HEK293 (cell line): ENCODE results near the gene ZFR2.
A peak's percentile ranks its signal among the peaks of the same experiment; 100 is the strongest.

Experiments used
- EGR2 ChIP-seq: fragments of 450-650 bp; formaldehyde crosslinking; IDR thresholded peaks from 2 replicates; pipeline ENCODE4 v1.5.1; 2016; ENCODE audit warnings: low read depth, missing biosample characterization, missing genetic modification characterization
- GFI1B ChIP-seq: fragments of 450-650 bp; formaldehyde crosslinking; IDR thresholded peaks from 2 replicates; pipeline ENCODE4 v1.5.1; 2016; ENCODE audit warnings: missing biosample characterization, missing genetic modification characterization
- GLIS1 ChIP-seq: fragments of 450-650 bp; formaldehyde crosslinking; IDR thresholded peaks from 2 replicates; pipeline ENCODE4 v1.5.1; 2016; ENCODE audit warnings: missing biosample characterization, missing genetic modification characterization
- KLF8 ChIP-seq: fragments of 450-650 bp; formaldehyde crosslinking; IDR thresholded peaks from 2 replicates; pipeline ENCODE4 v1.5.1; 2016; ENCODE audit warnings: missing biosample characterization, missing genetic modification characterization
- OVOL3 ChIP-seq: fragments of 450-650 bp; formaldehyde crosslinking; IDR thresholded peaks from 2 replicates; pipeline ENCODE4 v1.5.1; 2016; ENCODE audit warnings: missing biosample characterization, missing genetic modification characterization
- REPIN1 ChIP-seq: fragments of 450-650 bp; formaldehyde crosslinking; IDR thresholded peaks from 2 replicates; pipeline ENCODE4 v1.5.1; 2017; ENCODE audit warnings: missing biosample characterization, missing genetic modification characterization, low read depth
- SCRT2 ChIP-seq: fragments of 450-650 bp; formaldehyde crosslinking; IDR thresholded peaks from 2 replicates; pipeline ENCODE4 v1.5.1; 2016; ENCODE audit warnings: missing biosample characterization, missing genetic modification characterization
- SP7 ChIP-seq: fragments of 450-650 bp; formaldehyde crosslinking; IDR thresholded peaks from 2 replicates; pipeline ENCODE4 v1.5.1; 2016; ENCODE audit warnings: missing biosample characterization, missing genetic modification characterization
- TCF7L2 ChIP-seq: IDR thresholded peaks from 2 replicates; pipeline ENCODE4 v1.6.1; 2011; ENCODE audit warnings: low read depth, mild to moderate bottlenecking, inconsistent platforms, low read length, moderate library complexity, borderline replicate concordance
- TRIM28 ChIP-seq: IDR thresholded peaks from 2 replicates; pipeline ENCODE4 v1.6.1; 2011; ENCODE audit warnings: low read length, control low read depth, borderline replicate concordance
- YY2 ChIP-seq: fragments of 450-650 bp; formaldehyde crosslinking; IDR thresholded peaks from 2 replicates; pipeline ENCODE4 v1.5.1; 2016; ENCODE audit warnings: missing biosample characterization, missing genetic modification characterization
- ZBTB11 ChIP-seq: fragments of 450-650 bp; formaldehyde crosslinking; conservative IDR thresholded peaks from 2 replicates; pipeline ENCODE4 v1.5.1; 2016; ENCODE audit warnings: low read depth, missing biosample characterization, missing genetic modification characterization
- ZFP37 ChIP-seq: fragments of 450-650 bp; formaldehyde crosslinking; IDR thresholded peaks from 2 replicates; pipeline ENCODE4 v1.5.1; 2016; ENCODE audit warnings: missing biosample characterization, missing genetic modification characterization
- ZNF121 ChIP-seq: fragments of 450-650 bp; formaldehyde crosslinking; IDR thresholded peaks from 2 replicates; pipeline ENCODE4 v1.5.1; 2016; ENCODE audit warnings: missing biosample characterization, missing genetic modification characterization
- ZNF132 ChIP-seq: fragments of 450-650 bp; formaldehyde crosslinking; IDR thresholded peaks from 2 replicates; pipeline ENCODE4 v1.5.1; 2017; ENCODE audit warnings: missing biosample characterization, missing genetic modification characterization, borderline replicate concordance
- ZNF133 ChIP-seq: fragments of 450-650 bp; formaldehyde crosslinking; IDR thresholded peaks from 2 replicates; pipeline ENCODE4 v1.5.1; 2016; ENCODE audit warnings: missing biosample characterization, missing genetic modification characterization
- ZNF140 ChIP-seq: fragments of 450-650 bp; formaldehyde crosslinking; IDR thresholded peaks from 2 replicates; pipeline ENCODE4 v1.5.1; 2016; ENCODE audit warnings: missing biosample characterization, missing genetic modification characterization
- ZNF16 ChIP-seq: fragments of 450-650 bp; formaldehyde crosslinking; IDR thresholded peaks from 2 replicates; pipeline ENCODE4 v1.5.1; 2016; ENCODE audit warnings: low read depth, missing biosample characterization, missing genetic modification characterization
- ZNF169 ChIP-seq: fragments of 450-650 bp; formaldehyde crosslinking; IDR thresholded peaks from 2 replicates; pipeline ENCODE4 v1.5.1; 2016; ENCODE audit warnings: missing biosample characterization, missing genetic modification characterization
- ZNF174 ChIP-seq: fragments of 450-650 bp; formaldehyde crosslinking; IDR thresholded peaks from 2 replicates; pipeline ENCODE4 v1.5.0; 2017; ENCODE audit warnings: missing biosample characterization, mild to moderate bottlenecking, missing genetic modification characterization
- ZNF239 ChIP-seq: fragments of 450-650 bp; formaldehyde crosslinking; IDR thresholded peaks from 2 replicates; pipeline ENCODE4 v1.5.1; 2016; ENCODE audit warnings: missing biosample characterization, missing genetic modification characterization
- ZNF24 ChIP-seq: fragments of 450-650 bp; formaldehyde crosslinking; IDR thresholded peaks from 2 replicates; pipeline ENCODE4 v1.5.1; 2016; ENCODE audit warnings: missing biosample characterization, missing genetic modification characterization
- ZNF335 ChIP-seq: fragments of 450-650 bp; formaldehyde crosslinking; conservative IDR thresholded peaks from 2 replicates; pipeline ENCODE4 v1.5.1; 2016; ENCODE audit warnings: missing biosample characterization, missing genetic modification characterization
- ZNF354C ChIP-seq: fragments of 450-650 bp; formaldehyde crosslinking; IDR thresholded peaks from 2 replicates; pipeline ENCODE4 v1.5.1; 2016; ENCODE audit warnings: missing biosample characterization, missing genetic modification characterization, low read depth, borderline replicate concordance
- ZNF544 ChIP-seq: fragments of 450-650 bp; formaldehyde crosslinking; IDR thresholded peaks from 2 replicates; pipeline ENCODE4 v1.5.0; 2017; ENCODE audit warnings: missing biosample characterization, missing genetic modification characterization
- ZNF548 ChIP-seq: fragments of 450-650 bp; formaldehyde crosslinking; IDR thresholded peaks from 2 replicates; pipeline ENCODE4 v1.5.1; 2016; ENCODE audit warnings: missing biosample characterization, missing genetic modification characterization
- ZNF585B ChIP-seq: fragments of 450-650 bp; formaldehyde crosslinking; IDR thresholded peaks from 2 replicates; pipeline ENCODE4 v1.5.1; 2016; ENCODE audit warnings: missing biosample characterization, missing genetic modification characterization
- ZNF624 ChIP-seq: fragments of 450-650 bp; formaldehyde crosslinking; IDR thresholded peaks from 2 replicates; pipeline ENCODE4 v1.5.1; 2017; ENCODE audit warnings: missing biosample characterization, missing genetic modification characterization
- ZNF658 ChIP-seq: fragments of 450-650 bp; formaldehyde crosslinking; IDR thresholded peaks from 2 replicates; pipeline ENCODE4; 2016; ENCODE audit warnings: missing biosample characterization, missing genetic modification characterization
- ZNF768 ChIP-seq: fragments of 450-650 bp; formaldehyde crosslinking; IDR thresholded peaks from 2 replicates; pipeline ENCODE4 v1.5.1; 2018; ENCODE audit warnings: missing biosample characterization, mild to moderate bottlenecking, missing genetic modification characterization
- ZNF843 ChIP-seq: fragments of 450-650 bp; formaldehyde crosslinking; IDR thresholded peaks from 2 replicates; pipeline ENCODE4 v1.5.1; 2016; ENCODE audit warnings: missing biosample characterization, missing genetic modification characterization
- ZSCAN16 ChIP-seq: fragments of 450-650 bp; formaldehyde crosslinking; IDR thresholded peaks from 2 replicates; pipeline ENCODE4 v1.5.1; 2016; ENCODE audit warnings: missing biosample characterization, missing genetic modification characterization
- TF ChIP-seq, protein P1 (sequence below): fragments of 450-650 bp; formaldehyde crosslinking; IDR thresholded peaks from 2 replicates; pipeline ENCODE4 v1.5.1; 2016; ENCODE audit warnings: missing biosample characterization, missing genetic modification characterization
- TF ChIP-seq, protein P2 (sequence below): fragments of 450-650 bp; IDR thresholded peaks from 2 replicates; pipeline ENCODE4 v1.5.1; 2018; ENCODE audit warnings: missing biosample characterization, mild to moderate bottlenecking, missing genetic modification characterization

ZFR2 gene

GRCh38 chr19:3762501-3763459 is 106.1 kb downstream of the ZFR2 start, which contains the start of gene MRPL54 (continued):
- TF ChIP-seq, protein P1, sequence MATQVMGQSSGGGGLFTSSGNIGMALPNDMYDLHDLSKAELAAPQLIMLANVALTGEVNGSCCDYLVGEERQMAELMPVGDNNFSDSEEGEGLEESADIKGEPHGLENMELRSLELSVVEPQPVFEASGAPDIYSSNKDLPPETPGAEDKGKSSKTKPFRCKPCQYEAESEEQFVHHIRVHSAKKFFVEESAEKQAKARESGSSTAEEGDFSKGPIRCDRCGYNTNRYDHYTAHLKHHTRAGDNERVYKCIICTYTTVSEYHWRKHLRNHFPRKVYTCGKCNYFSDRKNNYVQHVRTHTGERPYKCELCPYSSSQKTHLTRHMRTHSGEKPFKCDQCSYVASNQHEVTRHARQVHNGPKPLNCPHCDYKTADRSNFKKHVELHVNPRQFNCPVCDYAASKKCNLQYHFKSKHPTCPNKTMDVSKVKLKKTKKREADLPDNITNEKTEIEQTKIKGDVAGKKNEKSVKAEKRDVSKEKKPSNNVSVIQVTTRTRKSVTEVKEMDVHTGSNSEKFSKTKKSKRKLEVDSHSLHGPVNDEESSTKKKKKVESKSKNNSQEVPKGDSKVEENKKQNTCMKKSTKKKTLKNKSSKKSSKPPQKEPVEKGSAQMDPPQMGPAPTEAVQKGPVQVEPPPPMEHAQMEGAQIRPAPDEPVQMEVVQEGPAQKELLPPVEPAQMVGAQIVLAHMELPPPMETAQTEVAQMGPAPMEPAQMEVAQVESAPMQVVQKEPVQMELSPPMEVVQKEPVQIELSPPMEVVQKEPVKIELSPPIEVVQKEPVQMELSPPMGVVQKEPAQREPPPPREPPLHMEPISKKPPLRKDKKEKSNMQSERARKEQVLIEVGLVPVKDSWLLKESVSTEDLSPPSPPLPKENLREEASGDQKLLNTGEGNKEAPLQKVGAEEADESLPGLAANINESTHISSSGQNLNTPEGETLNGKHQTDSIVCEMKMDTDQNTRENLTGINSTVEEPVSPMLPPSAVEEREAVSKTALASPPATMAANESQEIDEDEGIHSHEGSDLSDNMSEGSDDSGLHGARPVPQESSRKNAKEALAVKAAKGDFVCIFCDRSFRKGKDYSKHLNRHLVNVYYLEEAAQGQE: no peak
- no peak for TF ChIP-seq SCRT2 (tag by site-specific recombination)
- TF ChIP-seq ZNF140 (tag by site-specific recombination): no peak
- TF ChIP-seq ZNF24: 0 out of 2 replicates have a peak, but pooled peaks have one; percentile 34
- no peak for TF ChIP-seq ZNF624 (tag by site-specific recombination)
- TF ChIP-seq ZNF843 (tag by site-specific recombination): 0 out of 2 replicates have a peak, but pooled peaks have one; percentile 38
- TF ChIP-seq ZNF16 (tag by site-specific recombination): no peak
- 0 out of 2 replicates have a peak, but pooled peaks have one; percentile 46 for TF ChIP-seq SP7 (tag by site-specific recombination)
- TF ChIP-seq GLIS1 (tag by site-specific recombination): no peak
- no peak for TF ChIP-seq ZFP37 (tag by site-specific recombination)
- peak; percentile 99 for TF ChIP-seq ZNF335 (tag by site-specific recombination)
- TF ChIP-seq ZBTB11: peak; percentile 96
- TF ChIP-seq ZSCAN16 (tag by site-specific recombination): no peak
- TF ChIP-seq ZNF768 (tag by site-specific recombination): no peak
- no peak for TF ChIP-seq ZNF239 (tag by site-specific recombination)
- TF ChIP-seq ZNF354C: no peak
- TF ChIP-seq TCF7L2: no peak
- peak; percentile 83 for TF ChIP-seq YY2 (tag by site-specific recombination)
- peak; percentile 71 for TF ChIP-seq EGR2
- no peak for TF ChIP-seq REPIN1 (tag by site-specific recombination)
- TF ChIP-seq, protein P2, sequence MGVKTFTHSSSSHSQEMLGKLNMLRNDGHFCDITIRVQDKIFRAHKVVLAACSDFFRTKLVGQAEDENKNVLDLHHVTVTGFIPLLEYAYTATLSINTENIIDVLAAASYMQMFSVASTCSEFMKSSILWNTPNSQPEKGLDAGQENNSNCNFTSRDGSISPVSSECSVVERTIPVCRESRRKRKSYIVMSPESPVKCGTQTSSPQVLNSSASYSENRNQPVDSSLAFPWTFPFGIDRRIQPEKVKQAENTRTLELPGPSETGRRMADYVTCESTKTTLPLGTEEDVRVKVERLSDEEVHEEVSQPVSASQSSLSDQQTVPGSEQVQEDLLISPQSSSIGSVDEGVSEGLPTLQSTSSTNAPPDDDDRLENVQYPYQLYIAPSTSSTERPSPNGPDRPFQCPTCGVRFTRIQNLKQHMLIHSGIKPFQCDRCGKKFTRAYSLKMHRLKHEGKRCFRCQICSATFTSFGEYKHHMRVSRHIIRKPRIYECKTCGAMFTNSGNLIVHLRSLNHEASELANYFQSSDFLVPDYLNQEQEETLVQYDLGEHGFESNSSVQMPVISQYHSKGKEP (tag by site-specific recombination): no peak
- no peak for TF ChIP-seq GFI1B (tag by site-specific recombination)
- TF ChIP-seq ZNF174 (tag by site-specific recombination): no peak
- TF ChIP-seq ZNF121: no peak
- TF ChIP-seq OVOL3: no peak
- TF ChIP-seq ZNF133 (tag by site-specific recombination): no peak
- TF ChIP-seq ZNF132 (tag by site-specific recombination): no peak
- no peak for TF ChIP-seq ZNF544
- TF ChIP-seq ZNF548 (tag by site-specific recombination): no peak
- no peak for TF ChIP-seq ZNF169 (tag by site-specific recombination)
- TF ChIP-seq KLF8 (tag by site-specific recombination): peak; percentile 33; the same call in 1 of the 2 replicates
- no peak for TF ChIP-seq ZNF585B
- no peak for TF ChIP-seq TRIM28
- no peak for TF ChIP-seq ZNF658 (tag by site-specific recombination)
